ENCODE measurements around the gene KLHL21.

The KLHL21 gene

GRCh38 chr1:6631058-6631457 is 28.4 kb upstream of the KLHL21 start:
- Mint-ChIP-seq H3K27ac (no peak overlapping the region), H3K27me3 (no peaks in the 10 kb centered on the region), H3K4me1 (ENCODE audit: low read depth) (peaks cover 20% of the 10 kb centered on the region), H3K36me3 (no peaks in the 10 kb centered on the region), H3K4me3 (no peak overlapping the region), H3K9me3 (ENCODE audit: low read depth) (no peaks in the 10 kb centered on the region)

- Mint-ChIP-seq H3K27me3 (no peaks in the 10 kb centered on the region), H3K4me3 (no peak overlapping the region), H3K4me1 (ENCODE audit: low read depth) (peaks cover 24% of the 10 kb centered on the region), H3K27ac (no peak overlapping the region), H3K9me3 (ENCODE audit: low read depth) (no peaks in the 10 kb centered on the region), H3K36me3 (no peaks in the 10 kb centered on the region)
Measured at GRCh38 chr1:6630027-6630426, 27.4 kb upstream of the KLHL21 start.

DNA sequence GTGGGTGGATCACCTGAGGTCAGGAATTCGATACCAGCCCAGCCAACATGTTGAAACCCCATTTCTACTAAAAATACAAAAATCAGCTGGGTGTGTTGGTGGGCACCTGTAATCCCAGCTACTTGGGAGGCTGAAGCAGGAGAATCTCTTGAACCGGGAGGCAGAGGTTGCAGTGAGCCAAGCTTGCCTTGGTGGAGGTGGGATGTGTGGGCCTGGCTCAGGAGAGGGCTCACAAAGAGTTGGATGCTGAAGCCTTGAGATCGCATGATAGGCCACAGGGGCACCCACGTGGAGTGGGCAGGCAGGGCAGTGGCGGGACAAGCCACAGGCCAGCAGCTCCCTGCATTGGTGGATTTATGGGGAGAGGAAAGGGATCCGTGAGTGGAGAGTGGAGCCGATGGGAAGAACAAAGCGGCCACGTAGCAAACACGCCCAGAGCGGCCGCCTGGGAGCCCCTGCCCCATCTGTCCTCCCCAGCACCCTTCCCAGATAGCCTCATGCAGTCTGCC is 26.4 kb upstream of the KLHL21 start:
- H3K4me1 Mint-ChIP-seq (ENCODE audit: low read depth), result peaks cover 27% of the 10 kb centered on the region
- no peaks in the 10 kb centered on the region for H3K27me3 Mint-ChIP-seq
- H3K4me3 Mint-ChIP-seq, result no peak overlapping the region
- no peak overlapping the region for H3K27ac Mint-ChIP-seq
- H3K36me3 Mint-ChIP-seq, result no peaks in the 10 kb centered on the region
- no peaks in the 10 kb centered on the region for H3K9me3 Mint-ChIP-seq (ENCODE audit: low read depth)

DNA sequence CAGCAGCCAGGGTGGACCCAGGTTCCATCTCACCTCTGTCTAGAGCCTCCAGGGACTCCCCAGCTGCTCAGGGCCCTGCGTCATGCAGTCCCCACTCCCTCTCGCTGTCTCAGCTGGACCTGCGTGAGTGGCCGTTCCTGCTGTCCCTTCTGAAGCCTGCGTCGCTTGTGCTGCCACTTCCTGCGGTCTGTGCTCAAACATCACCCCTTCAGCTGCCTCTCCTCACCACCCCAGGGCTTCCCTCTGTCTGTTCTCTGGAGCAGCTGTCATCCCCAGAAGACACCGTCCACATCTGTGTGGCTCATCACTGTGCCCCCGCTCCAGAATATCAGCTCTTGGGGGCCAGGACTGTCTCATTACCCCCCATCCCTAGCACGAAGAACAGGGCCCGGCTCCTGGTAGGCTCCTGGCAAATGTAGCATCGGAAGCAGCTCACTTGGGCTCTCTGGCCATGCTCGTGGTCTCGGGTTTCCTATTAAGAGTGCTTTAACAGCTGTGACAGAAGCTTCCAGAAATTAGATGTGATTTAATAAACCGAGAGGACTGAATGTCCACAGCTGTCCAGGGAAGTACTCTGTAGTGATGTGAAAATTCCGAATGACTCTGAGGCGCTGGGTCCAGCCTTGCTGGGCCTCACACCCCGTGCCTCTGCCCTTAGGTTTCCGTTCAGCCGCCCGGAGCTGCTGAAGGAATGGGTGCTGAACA is 25.3 kb upstream of the KLHL21 start:
- Mint-ChIP-seq H3K4me1 (ENCODE audit: low read depth) (peaks cover 27% of the 10 kb centered on the region), H3K36me3 (no peaks in the 10 kb centered on the region), H3K27ac (peak overlapping the region; percentile 50), H3K27me3 (no peaks in the 10 kb centered on the region), H3K4me3 (peak overlapping the region; percentile 60), H3K9me3 (ENCODE audit: low read depth) (no peaks in the 10 kb centered on the region)

DNA sequence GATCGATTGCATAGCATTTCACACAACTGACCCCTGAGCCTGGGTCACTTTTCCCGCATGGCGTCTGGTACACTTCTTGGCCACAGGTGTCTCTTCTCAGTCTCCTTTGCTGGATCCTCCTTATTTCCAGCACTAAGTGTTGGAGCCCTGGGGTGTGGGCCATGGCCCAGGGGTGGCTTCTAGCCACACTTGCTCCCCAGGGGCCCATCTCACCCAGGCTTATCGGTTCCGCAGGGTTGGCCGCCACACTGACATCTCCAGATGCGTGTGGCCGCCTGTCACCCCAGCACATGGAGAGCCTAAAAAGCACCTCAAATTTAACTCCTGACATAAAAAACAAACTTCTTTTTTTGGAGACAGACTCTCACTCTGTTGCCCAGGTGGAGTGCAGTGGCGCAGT is 24.4 kb upstream of the KLHL21 start:
- Mint-ChIP-seq H3K27me3 (no peaks in the 10 kb centered on the region), H3K9me3 (ENCODE audit: low read depth) (no peaks in the 10 kb centered on the region), H3K36me3 (no peaks in the 10 kb centered on the region), H3K4me1 (ENCODE audit: low read depth) (peaks cover 27% of the 10 kb centered on the region), H3K27ac (no peak overlapping the region), H3K4me3 (peak overlapping the region; percentile 95)

DNA sequence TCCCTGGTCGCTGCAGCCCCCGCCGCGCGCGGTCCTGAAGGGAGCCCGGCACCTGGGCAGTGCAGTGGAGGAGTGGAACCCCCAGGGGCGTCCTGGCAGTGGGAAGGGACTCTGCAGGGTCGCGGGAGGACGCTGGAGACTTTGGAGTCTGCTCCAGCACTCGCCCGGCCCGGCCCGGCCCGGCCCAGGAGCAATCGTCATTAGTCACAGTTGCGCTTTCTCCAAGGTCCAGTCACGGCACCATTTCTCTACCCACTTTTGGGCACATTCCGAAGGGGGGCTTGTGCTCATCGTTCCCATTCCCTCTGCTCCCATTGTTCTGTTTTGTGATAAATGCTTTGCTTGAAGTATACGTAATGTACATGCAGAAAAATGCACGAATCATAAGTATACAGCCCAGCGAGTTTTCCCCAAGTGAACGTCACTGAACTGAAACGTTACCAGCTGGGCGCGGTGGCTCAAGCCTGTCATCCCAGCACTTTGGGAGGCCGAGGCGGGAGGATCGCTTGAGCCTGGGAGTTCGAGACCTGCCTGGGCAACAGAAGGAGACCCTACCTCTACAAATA is 23.0 kb upstream of the KLHL21 start:
- Mint-ChIP-seq H3K4me1 (ENCODE audit: low read depth) (peaks cover 27% of the 10 kb centered on the region), H3K27me3 (no peaks in the 10 kb centered on the region), H3K36me3 (no peaks in the 10 kb centered on the region), H3K27ac (no peak overlapping the region), H3K4me3 (peak overlapping the region; percentile 95), H3K9me3 (ENCODE audit: low read depth) (no peaks in the 10 kb centered on the region)

DNA sequence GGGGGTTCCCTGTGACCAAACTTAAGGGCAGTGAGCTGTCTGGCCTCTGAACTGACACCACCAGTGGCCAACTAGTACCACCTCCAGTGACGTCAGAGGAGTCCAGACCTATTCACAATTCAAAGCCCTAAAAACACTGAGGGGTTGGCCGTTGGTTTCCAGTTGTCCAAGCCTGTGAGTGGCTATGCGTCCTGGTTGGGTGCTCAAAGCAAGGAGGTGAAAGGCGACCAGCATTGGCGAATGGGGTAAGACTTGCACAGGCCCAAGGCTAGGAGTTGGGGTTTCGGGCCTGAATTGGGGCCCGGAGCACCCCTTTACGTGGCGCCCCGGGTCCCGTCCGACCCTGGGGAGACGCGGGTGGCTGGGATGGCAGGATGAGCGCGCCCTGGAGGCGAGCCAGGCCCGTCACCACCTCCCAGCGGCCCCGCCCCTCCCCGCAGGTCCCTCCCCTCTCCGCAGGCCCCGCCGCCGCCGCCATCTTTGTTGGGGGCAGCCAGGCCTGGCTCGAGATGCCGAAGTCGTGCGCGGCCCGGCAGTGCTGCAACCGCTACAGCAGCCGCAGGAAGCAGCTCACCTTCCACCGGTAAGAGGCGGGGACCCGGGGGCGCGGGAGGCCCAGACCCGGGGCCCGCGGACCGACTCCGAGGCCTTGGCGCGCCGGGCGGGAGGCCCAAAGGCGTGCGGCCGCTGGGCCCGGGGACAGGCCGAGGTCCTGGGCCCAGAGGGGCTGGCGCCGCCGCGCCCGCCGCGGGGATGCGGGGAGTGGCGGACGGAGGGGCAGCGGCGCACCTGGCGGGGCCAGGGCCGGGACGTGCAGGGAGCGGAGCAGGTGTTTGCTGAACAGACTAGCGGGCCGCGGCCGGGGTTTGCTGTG is 22.3 kb upstream of the KLHL21 start, which contains the start of gene THAP3:
THAP3 (plus strand) TSS at position 159 of the 874 bp plus-strand sequence; CDS start at position 510, 351 bp downstream.
- peak within 1 kb of the TSS; percentile 81 for H3K27ac Mint-ChIP-seq
- H3K27me3 Mint-ChIP-seq, result no peaks in the 10 kb centered on the region
- H3K36me3 Mint-ChIP-seq, result no peaks in the 10 kb centered on the region
- H3K4me1 Mint-ChIP-seq (ENCODE audit: low read depth), result peaks cover 27% of the 10 kb centered on the region
- no peaks in the 10 kb centered on the region for H3K9me3 Mint-ChIP-seq (ENCODE audit: low read depth)
- H3K4me3 Mint-ChIP-seq, result peak within 1 kb of the TSS; percentile 95

- Mint-ChIP-seq H3K36me3 (no peaks in the 10 kb centered on the region), H3K4me1 (ENCODE audit: low read depth) (peaks cover 26% of the 10 kb centered on the region), H3K27ac (peak overlapping the region; percentile 34), H3K9me3 (ENCODE audit: low read depth) (no peaks in the 10 kb centered on the region), H3K4me3 (peak overlapping the region; percentile 30), H3K27me3 (no peaks in the 10 kb centered on the region)
Measured at GRCh38 chr1:6623269-6623965, 20.7 kb upstream of the KLHL21 start.

GRCh38 chr1:6622396-6623152 is 19.9 kb upstream of the KLHL21 start:
- peak overlapping the region; percentile 34 for H3K27ac Mint-ChIP-seq
- no peak overlapping the region for H3K4me3 Mint-ChIP-seq
- peaks cover 21% of the 10 kb centered on the region for H3K4me1 Mint-ChIP-seq (ENCODE audit: low read depth)
- H3K36me3 Mint-ChIP-seq, result no peaks in the 10 kb centered on the region
- no peaks in the 10 kb centered on the region for H3K27me3 Mint-ChIP-seq
- no peaks in the 10 kb centered on the region for H3K9me3 Mint-ChIP-seq (ENCODE audit: low read depth)

- Mint-ChIP-seq H3K9me3 (ENCODE audit: low read depth) (no peaks in the 10 kb centered on the region), H3K27me3 (no peaks in the 10 kb centered on the region), H3K27ac (no peak overlapping the region), H3K36me3 (no peaks in the 10 kb centered on the region), H3K4me1 (ENCODE audit: low read depth) (peaks cover 14% of the 10 kb centered on the region), H3K4me3 (no peak overlapping the region)
Measured at GRCh38 chr1:6621429-6622391, 19.0 kb upstream of the KLHL21 start.

GRCh38 chr1:6619045-6619444 is 16.4 kb upstream of the KLHL21 start:
- no peaks in the 10 kb centered on the region for H3K9me3 Mint-ChIP-seq (ENCODE audit: low read depth)
- peaks cover 7% of the 10 kb centered on the region for H3K4me1 Mint-ChIP-seq (ENCODE audit: low read depth)
- no peaks in the 10 kb centered on the region for H3K27me3 Mint-ChIP-seq
- H3K27ac Mint-ChIP-seq, result no peak overlapping the region
- H3K36me3 Mint-ChIP-seq, result no peaks in the 10 kb centered on the region
- no peak overlapping the region for H3K4me3 Mint-ChIP-seq

- Mint-ChIP-seq H3K27me3 (no peaks in the 10 kb centered on the region), H3K36me3 (no peaks in the 10 kb centered on the region), H3K9me3 (ENCODE audit: low read depth) (no peaks in the 10 kb centered on the region), H3K27ac (peak overlapping the region; percentile 79), H3K4me3 (peak overlapping the region; percentile 84), H3K4me1 (ENCODE audit: low read depth) (peaks cover 22% of the 10 kb centered on the region)
Measured at GRCh38 chr1:6614929-6615785, 12.5 kb upstream of the KLHL21 start.
